Activated naive CD4-positive, alpha-beta T cell treated with Interleukin-2 at 50 U/mL for 16 hours (primary cell): Measurements from ENCODE around the gene CCDC106.

Experiments used
- DNase-seq: peaks from one replicate; pipeline ENCODE4 v3.0.0-alpha.2; 2020

The CCDC106 gene

DNA sequence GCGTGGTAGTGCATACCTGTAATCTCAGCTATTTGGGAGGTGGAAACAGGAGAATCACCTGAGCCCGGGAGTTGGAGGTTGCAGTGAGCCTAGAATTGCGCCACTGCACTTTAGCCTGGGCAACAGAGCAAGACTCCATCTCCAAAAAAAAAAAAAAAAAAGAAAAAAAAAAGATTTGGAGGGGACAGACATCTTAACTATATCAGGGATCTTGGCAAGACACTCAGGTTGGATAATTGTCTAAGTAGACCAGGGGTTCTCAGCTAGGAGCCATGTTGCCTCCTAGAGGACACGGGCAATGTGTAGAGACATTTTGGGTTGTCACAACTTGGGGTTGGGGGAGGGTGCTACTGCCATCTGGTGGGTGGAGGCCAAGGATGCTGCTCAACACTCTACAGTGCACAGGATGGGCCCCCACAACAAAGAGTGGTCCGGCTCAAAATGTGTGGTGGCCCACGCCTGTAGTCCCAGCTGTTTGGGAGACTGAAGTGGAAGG lies 9.1 kb upstream of the CCDC106 start:
- peak; percentile 67 for DNase-seq

DNA sequence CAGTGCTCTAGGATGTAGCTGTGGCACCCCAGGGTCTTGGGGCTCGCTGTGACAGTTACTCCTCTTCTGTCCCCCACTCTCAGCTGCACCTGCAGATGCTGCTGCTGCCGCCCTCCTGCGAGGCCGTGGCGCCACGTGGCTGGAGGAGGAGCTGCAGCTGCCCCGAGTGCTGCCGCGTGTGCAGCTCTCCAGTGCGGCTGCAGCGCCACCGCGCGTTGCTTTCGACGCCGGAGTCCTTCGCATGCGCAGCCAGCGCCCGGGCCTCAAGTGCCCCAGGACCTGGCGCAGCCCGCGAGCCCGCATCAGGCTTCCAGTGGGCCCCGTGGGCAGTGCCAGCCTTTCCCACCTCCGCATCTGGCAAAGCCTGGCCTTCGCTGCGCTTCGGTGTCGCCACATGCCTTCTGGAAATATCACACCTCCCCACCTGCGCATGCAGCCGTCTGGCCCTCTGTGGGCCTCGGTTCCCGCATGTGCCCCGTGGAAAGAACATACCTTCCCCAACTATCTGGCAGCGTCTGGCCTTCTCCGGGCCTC lies 7.9 kb upstream of the CCDC106 start:
- DNase-seq, result peak; percentile 77

DNA sequence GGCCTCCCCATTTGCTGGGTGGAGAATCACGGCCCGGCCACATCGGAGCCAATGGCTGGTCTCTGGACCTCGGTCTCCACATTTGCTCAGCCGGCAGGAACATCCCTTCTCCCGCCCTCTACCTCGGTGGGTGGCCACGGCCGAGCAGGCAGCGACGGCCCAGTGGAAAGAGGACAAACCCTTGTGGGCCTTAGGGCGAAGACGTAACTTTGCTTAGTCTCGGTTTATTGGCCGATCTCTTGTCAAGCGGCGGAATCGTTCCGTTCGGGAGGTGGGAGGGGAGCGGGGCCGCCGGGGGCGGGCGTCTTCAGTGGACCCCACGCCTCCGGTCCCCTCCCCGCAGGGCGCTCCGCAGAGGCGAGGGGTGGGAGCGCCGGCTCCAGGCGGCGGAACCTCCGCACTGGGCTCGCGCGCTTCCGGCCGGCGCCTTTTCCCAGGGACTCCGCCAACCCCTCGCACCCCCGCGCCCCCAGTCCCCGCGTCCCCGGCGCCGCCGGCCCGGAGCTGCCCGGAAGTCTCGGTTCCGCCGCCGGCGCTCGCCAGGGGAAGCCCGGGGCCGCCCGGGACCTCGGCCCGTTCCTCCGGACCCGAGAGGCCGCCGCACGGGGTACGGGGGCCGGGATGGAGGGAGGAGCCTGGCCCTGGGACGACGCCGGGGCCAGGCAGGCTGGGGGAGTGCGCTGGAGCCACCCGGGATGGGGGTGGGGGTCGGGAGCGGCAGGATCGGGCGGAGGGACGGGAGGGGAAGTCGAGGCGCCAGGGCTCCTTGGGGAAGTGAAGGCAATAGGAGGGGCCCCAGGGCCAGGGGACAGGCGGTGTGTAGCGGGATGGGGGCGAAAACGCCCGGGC lies 7.2 kb upstream of the CCDC106 start, which contains the start of gene ZNF580:
ZNF580 (plus strand) TSS at position 426 of the 849 bp plus-strand sequence. CDS start 1,507 bp downstream, outside the sequence.
- DNase-seq, result peak; percentile 67

DNA sequence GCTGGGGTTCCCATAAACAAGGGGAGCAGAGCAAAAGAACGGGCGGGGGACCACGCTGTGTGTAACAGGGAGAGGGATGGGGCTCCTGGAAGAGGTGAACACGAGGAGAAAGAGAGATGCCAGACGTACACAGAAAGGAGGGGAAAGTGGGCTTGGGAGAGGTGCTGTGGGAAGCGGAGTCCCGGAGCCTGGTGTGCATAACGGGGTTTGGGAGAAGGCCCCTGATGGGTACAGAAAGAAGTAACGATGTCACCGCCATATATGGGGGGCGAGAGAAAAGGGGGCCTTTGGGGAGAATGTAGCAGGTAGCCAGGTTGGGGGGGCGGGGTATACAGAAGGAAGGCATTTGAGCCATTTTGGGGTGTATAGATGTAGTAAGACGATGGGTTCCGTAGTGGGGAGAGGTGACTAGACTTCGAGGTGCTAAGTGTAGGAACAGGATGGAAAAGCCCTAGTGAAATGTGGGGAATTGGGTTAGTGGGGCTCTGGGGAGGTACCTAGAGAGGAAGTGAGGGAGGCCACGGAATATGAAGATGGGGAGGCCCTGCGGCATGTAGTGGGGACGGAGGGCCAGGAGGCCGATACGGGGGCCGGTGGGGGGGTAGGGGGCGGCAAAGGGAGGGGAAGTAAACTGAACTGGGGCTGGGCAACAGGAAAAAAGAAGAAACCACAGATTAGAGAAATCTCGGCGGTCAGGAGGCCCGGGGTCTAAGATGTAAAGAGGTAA lies 6.4 kb upstream of the CCDC106 start:
- DNase-seq, result peak; percentile 39

DNA sequence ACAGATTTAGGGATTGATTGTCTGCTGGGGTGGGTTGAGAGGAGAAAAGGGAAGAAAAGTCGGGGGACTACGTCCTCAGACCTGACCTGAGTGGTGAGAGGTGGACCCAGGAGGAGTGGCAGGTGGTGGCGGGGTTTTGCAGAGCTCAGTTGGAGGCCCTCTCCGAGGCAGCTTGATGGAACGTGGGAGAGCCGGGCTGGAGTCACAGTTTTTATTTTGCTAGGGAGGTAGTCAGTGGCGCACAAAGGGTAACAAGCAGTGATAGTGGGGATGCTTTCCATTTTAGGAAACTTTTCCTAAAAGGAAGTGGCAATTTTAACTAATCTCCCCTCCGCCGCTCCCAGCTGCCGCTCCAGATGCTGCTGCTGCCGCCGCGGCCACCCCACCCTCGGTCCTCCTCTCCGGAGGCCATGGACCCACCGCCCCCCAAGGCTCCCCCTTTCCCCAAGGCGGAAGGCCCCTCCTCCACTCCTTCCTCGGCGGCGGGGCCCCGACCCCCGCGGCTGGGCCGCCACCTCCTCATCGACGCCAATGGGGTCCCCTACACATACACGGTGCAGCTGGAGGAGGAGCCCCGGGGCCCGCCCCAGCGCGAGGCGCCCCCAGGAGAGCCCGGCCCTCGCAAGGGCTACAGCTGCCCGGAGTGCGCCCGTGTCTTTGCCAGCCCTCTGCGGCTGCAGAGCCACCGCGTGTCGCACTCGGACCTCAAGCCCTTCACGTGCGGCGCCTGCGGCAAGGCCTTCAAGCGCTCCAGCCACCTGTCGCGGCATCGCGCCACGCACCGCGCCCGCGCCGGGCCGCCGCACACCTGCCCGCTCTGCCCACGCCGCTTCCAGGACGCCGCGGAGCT lies 5.6 kb upstream of the CCDC106 start:
- DNase-seq, result peak; percentile 45

DNA sequence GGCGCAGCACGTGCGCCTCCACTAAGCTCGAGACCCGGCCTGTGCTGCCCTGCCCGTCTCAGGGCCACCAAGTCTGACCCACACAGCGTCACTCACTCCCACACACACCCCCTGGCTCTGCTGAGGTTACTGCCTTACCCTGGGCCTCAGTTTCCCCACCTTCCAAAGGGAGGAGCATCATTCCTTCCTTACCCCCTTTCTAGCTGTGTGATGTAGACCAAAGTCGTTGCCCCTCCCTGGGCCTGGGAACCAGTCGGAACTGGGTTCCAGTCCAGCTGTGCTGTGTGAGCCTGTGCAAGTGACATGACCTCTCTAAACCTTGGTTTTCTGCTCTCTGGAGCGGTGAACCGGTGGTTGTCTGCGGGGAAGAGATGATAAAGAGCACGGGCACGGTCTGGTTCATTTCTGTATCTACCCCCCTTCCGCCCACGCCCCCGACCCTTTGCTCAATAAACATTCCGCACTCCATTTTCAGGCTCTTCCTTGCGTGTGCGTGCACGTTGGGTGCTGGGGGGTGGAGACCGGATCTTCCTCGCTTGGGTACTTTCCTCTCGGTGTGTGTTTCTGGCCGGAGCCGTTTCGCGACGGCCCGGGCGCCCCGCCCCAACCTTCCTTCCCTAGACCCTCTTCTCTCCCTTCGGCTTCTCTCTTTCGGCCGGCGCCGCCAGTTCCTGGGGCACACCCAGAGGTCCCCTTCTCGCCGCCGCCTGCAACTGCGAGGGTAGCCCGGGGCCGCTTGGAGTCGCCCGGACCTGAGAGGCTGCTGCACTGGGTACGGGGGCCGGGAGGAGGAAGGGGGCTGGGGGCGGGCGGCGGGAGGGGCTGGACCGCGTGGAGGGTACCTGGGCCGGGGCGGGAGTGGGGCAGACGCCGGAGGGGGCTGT lies 4.8 kb upstream of the CCDC106 start, which contains the start of gene ZNF581:
ZNF581 (plus strand) TSS at position 647 of the 884 bp plus-strand sequence. CDS start 923 bp downstream, outside the sequence.
- DNase-seq, result peak; percentile 85

DNA sequence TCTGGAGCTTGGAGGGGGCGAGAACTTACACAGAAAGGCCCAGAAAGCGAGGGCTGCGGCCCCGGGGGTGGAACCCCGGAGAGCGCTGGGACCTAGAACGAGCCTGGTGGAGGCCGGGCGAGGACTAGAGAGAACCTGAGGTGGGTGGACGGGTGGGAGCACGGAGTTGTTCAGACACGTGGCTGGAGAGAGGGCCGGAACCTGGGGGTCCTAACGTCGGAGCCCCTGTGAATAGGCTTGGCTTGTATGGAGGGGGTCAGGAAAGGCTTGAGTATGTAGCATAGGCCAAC lies 4.2 kb upstream of the CCDC106 start:
- no peak for DNase-seq

DNA sequence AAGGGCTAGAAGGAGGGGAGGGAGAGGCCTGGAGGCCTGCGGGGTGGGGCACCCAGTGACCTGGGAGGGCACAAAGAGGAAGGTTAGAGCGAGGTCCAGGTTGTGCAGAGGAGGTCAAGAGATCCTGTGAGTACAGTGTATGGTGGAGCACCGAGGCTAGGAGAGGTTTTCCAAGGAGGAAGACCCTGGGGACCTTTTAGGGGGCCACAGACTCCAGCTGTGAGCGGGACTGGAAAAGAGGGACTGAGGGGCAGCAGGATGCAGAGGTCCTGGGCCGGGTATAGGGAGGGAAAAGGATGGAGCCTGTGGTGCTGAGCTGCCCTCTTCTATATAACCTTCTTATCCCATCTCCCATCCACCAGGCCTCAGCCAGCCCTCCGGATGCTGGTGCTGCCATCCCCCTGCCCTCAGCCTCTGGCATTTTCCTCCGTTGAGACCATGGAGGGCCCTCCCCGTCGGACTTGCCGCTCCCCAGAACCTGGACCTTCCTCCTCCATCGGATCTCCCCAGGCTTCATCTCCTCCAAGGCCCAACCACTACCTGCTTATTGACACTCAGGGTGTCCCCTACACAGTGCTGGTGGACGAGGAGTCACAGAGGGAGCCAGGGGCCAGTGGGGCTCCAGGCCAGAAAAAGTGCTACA lies 3.7 kb upstream of the CCDC106 start:
- DNase-seq, result no peak

DNA sequence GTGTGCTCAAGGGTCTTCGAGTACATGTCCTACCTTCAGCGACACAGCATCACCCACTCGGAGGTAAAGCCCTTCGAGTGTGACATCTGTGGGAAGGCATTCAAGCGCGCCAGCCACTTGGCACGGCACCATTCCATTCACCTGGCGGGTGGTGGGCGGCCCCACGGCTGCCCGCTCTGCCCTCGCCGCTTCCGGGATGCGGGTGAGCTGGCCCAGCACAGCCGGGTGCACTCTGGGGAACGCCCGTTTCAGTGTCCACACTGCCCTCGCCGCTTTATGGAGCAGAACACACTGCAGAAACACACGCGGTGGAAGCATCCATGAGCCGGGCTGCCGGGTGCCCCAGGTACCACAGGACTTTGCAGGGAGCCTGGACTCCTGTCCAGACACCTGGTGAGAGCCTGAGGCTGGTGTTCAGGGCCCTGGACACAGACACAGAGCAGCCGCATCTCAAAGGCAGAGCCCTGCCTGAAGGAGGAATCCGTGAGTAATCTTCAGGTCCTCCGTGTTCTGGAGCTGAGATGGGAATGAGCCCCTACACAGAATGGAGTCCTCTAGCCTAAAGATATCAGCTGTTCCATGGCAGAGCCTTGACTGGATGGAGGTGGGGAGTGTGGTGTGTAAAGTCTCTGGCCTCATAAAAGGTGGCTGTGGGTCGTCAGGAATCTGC lies 3.0 kb upstream of the CCDC106 start:
- DNase-seq, result no peak

DNA sequence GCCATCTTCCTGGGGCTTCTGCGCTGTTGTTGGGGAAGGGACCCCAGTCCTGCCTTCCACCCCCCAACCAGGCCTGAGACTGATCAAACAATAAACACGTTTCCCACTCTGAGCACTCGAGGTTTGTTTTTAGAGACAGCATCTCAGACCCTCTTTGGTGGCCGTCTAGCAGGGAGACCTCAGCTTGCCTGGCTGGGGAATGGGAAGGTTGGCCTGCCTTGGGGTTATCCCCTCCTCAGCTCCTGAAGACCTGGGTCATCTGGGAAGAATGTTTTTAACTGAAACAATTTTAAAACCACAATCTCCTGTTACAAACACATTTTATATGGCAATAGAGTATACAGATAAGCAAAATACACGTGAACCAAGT lies 2.5 kb upstream of the CCDC106 start:
- no peak for DNase-seq

DNA sequence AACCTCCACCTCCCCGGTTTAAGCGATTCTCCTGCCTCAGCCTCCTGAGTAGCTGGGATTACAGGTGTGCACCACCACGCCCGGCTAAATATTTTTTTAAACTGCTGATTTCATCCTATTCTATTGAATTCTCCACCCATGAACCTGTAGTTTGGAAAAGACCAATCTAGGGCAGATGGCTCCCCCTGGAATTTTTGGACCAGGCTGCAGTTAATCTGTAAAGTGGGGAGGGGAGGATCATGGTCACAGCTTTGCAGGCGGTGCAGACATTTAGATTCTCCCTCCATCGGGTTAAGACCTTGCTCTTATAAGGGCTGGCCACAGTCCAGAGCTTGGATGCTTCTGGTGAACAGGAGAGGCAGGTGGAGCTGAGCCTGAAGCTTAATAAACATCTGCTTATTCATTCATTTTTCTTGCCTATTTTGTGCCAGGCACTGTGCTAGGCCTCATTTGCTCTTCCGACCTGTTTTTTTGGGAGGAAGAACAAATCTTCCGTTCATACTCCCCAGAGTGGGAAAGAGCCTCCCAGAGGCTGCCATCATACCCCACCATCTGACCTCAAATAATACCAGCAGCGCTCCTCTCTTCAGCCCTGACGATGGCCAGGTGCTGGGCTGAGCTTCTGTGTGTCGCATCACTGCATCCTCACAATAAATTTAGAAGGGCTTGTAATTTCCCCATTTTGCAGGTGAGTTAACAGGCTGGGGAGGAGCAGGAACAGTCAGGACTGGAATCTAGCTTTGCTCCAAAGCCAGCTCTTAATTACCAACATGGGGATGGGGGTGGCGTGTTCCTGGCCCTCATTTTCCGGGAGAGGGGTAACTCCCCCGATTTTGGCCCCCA lies 902 bp upstream of the CCDC106 start:
- no peak for DNase-seq

DNA sequence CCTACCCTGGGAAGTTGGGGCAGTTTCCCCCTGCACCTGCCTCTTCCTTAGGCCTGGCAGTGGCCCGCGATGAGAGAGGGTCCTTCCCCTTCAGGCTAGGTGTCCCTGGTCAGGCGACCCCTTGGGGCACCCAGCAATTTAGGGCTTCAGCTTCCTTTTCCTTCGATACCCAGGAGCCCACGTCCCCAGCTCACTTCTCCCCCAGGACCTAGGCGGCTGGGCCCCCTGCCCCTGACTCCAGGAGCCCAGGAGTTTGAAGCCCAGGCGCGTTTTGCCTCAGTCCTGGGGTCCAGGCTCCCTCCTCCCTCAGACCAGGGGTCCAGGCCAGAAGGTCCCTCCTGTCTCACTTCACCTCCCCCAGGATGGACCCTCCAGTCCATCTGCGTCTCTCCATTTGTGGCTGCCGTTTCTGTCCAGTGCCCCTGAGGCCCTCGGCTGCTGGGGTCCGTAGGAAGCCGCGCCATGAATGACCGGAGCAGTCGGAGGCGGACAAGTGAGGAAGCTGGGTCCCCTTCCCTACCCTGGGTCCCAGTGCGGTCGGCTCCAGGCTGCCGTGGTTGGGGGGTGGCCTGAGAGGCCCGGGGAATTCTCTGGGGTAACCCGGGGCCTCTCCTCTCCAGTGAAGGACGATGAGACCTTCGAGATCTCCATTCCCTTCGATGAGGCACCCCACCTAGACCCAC lies 714 bp downstream of the CCDC106 start:
- DNase-seq, result no peak

DNA sequence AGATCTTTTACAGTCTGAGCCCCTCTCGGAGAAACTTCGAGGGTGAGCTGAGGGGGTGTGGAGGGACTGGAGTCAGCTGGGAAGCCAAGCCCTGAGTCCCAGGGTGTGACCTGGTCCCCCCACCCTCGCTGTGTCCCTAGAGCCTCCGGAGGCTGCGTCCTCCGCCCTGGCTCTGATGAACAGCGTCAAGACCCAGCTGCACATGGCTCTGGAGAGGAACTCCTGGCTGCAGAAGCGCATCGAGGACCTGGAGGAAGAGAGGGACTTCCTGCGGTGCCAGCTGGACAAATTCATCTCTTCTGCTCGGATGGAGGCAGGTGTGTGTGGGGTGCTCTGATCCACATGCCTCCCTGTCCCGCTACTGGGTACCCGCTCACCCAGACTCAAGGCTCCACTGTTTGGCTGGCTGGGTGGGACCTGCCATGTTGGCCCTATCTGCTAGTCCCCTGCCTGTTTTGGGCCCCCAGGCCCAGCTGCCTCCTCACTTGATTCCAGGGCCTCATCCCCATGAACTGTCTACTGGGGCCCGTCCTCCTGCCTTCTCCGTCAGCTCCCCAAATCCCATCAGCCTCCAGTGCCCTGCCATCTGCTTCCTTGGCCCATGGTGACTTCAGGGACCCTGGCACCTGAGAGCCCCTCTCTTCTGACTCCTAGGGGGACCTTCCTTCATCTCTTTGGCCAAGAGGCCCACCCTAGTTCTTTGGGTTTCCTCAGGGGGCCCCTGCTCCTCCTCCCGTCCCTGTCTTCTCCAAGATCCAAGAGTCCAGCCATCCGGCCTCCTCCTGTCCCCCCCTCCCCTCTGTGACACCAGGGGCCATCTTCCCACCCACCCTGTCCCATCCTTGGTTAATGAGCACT lies 1.5 kb downstream of the CCDC106 start:
- DNase-seq, result no peak

DNA sequence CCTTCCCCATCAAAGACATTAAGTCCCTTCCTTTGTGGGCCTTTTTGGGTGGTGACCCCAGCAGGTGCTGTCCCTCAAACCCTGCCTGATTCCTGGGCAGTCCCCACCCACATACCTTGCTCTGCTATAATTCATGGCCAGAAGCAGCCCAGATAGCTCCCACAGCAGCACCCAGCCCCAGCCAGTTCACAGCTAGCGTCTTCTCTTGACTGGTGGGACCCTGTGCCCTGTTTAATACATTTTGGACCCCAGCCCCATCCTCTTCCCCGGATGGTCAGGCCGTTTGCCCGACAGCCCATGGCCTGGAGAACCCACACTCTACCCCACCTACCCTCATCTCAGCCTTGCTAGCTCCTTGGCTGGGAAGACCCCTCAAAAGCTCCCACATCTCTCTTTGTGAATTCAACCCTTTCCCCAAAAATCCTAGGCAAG lies 2.1 kb downstream of the CCDC106 start:
- no peak for DNase-seq

DNA sequence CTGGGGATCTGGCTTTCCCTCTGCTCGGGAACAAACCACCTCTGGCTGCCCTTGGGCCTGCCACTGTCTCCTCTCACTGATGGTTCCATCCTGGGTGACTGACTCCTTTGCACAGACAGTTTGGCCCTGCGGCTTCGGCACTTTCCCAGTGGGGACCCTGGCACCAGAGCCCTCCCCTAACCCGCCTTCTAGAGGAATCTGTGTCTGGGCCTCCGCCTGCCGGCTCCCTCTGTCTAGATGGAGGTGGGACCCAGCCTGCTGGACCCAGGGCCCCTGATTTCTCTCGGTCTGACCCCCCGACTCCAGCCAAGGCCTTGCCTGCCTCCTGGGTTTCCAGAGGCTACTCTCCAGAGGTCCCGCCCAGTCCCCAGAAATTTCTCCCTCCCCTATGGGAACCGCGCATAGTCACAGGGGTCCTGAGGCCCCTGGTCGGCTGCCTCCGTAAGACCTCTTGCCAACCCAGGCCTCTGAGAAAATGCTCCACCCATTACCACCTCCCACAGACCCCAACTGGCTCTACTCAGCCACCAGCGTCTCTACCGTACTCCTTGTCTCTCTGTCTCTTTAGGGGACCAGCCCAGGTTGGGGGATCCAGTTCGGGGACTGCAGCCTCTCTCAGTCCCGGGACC lies 2.7 kb downstream of the CCDC106 start:
- no peak for DNase-seq

DNA sequence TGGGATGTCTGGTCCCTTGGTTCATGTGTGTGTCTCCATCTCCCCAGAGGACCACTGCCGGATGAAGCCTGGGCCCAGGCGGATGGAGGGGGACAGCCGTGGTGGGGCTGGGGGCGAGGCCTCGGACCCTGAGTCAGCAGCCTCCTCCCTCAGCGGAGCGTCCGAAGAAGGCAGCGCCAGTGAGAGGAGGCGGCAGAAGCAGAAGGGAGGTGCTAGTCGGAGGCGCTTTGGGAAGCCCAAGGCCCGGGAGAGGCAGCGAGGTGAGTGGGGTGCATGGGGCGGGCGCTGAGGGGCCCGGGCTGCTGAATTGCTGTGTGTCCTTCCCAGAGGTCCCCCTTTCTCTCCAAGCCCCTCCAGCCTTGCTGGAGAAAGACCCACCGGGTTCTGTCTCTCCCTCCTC lies 3.2 kb downstream of the CCDC106 start:
- DNase-seq, result no peak

DNA sequence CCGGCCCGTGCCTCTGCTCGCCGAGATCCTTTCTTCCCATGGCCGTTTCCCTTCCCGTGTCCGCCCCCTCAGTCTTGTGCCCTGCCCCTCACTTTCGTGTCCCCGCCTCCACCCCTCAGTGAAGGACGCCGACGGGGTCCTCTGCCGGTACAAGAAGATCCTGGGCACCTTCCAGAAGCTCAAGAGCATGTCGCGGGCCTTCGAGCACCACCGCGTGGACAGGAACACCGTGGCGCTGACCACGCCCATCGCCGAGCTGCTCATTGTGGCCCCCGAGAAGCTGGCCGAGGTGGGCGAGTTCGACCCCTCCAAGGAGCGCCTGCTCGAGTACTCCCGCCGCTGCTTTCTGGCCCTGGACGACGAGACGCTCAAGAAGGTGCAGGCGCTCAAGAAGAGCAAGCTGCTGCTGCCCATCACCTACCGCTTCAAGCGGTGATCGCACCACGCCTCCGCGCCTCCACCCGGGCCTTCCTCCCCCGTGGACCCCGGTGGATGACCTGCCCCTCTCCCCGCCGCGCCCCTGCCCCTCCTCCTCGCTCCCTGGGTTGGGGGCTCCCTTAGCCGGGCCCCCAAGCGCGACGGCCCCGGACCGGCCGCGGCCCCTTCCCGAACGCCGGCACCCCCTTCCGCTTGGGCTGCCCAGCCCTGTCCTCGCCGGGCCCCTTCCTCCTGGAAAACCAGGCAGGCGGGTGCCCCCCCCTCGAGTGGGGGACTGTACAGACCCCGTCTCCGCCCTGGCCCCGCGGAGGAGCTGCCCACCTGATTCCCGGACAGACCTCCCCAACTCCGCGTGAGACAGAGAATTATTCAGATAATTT lies 4.5 kb downstream of the CCDC106 start:
- DNase-seq, result no peak
